Stimulated activated CD8-positive, alpha-beta memory T cell treated with anti-CD3 and anti-CD28 coated beads, Interleukin-7, amount 100 ng/mL, for 4 hours (primary cell): ENCODE results near the gene TNIK.
"Not testable (repeated sequence)": the region's sequence is repeated elsewhere in the genome, so short reads cannot be mapped to it uniquely, and the experiment has no call there.

Experiments used
- DNase-seq, 2 donors: peaks; one replicate each; pipeline ENCODE4 v3.0.0-alpha.2; 2020; ENCODE audit warnings: low read depth in 2 of 2

Gene TNIK

DNA sequence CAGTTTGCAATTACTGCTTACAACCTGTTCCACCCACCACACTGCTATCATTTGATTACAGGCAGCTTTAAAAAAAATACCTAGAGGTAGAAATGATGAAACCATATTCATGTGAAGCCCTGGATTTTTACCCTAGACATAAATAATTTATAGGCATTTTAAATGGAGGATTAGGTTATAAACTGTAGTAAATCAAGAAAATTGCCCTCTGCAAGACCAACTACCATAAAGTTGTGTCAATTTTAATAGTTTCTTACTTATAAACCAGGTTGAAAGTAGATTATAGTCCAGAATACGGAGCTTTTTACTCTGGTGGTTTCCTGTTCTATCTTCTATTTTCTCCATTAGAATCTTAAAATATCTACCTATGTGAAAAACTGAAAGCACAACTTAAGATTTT, 13.9 kb downstream of the TNIK start:
- DNase-seq: no peak

DNA sequence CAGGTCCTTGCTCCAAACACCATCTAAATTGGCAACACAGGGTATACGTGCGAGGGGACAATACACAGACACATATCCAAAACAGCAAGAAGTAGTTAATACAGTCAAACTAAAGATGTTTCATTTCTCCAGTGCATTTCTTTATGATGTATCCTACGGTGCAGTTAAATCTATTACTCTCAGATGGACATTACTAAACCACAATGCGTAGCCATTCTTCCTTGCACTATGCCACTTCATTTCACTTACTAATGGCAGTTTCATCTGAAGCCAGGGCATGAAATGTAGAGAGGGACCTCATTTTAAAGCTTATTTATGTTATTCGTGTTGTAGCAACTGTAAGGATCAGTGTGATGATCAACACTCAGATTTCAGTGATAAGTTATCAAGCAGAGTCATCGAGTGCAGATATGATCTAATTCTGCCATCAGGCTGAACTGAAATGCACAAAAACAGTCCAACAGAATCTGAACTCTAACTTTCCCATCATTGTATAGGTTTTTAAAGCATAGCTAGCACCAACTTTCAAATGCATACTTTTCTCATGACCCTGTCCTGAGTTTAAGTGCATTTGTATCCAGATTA, 14.5 kb downstream of the TNIK start:
- no peak for DNase-seq

DNA sequence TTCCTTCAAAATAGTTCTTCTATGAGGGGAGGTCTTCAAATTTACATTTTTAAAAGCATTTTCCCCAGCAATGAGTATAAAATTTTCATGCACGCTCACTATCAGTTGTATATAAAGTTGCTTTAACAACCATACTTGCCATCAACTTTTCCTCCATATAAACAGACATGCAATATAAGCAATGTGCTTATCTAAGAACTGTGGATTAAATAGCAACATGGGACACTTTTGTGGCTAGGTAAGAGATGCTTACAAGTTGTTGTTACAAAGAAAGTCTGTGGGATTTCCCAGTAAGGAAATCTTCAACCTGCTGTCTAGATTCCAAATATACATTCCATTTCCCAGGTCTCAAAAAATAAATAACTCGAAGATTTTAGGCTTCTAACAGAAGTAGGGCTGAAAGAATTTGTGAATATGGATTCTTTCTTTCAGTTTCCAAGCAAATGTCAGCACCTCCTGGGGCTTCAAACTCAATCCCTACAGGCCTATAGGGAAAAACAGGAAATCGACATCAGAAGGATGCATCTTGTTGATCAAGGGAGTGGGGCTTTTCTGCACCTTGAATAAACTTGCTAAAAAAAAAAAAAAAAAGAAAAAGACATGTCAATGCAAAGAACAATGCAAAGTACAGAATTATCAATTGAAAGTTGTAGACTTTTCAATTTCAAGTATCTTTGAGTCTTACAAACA, 16.1 kb downstream of the TNIK start:
- DNase-seq: no peak

DNA sequence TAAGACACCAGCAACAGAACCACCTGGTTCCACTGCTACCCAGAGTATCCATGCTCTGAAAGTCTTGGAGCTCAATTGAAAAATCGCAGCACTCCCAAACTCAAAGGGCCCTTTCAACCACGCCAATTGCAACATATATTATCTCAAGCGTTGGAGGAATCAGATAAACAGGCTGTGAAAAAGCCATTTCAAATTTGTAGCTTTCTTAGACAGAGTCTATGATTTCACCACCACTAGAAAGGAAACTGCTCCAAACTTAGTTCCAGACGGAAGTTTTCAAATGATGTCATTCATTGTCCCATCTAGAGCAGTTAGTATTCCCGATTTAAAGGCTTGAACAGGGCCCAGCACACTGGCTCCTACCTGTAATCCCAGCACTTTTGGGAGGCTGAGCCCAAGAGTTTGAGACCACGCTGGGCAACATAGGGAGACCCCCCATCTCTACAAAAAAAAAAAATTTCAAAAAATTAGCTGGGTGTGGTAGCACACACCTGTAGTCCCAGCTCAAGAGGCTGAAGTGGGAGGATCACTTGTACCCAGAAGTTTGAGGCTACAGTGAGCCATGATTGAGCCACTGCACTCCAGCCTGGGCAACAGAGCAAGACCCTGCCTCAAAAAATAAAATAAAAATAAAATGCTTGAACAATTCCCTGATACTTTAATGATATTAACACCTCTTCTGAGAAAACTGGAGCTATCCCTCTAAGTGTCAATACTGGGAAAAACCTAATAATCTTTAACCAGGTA, 16.8 kb downstream of the TNIK start:
- no peak for DNase-seq

DNA sequence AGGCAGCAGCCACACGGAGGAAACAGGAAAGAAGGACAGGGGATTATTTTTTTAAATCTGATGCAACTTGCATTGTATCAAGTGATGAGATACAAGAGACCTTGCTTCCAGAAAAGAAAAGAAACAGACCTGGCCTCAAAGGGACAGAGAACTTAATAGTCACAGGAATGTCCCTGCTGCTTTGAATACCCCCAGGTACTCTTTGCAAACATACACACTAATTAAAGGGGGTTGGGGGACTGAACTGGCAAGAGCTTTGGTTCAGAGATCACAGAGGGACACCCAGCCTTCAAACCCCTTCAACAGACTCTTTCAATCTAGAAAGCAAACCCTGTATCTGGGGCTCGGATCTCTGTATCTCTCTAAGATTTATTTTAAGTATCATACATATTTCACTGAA, 18.0 kb downstream of the TNIK start:
- no peak for DNase-seq

DNA sequence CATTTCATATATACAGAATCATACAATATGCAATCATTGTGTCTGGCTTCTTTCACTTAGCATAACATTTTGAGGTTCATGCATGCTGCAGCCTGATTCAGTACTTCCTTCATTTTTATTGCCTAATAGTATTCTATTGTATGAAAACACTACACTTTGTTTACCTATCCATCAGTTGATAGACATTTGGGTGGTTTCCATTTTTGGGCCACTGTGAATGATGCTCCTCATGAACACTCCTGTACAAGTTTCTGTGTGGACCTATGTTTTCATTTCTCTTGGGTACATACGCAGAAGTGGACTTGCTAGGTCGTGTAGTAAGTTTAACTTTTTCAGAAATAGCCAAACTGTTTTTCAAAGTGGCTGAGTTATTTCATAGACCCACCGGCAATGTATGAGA, 18.8 kb downstream of the TNIK start:
- DNase-seq: no peak

DNA sequence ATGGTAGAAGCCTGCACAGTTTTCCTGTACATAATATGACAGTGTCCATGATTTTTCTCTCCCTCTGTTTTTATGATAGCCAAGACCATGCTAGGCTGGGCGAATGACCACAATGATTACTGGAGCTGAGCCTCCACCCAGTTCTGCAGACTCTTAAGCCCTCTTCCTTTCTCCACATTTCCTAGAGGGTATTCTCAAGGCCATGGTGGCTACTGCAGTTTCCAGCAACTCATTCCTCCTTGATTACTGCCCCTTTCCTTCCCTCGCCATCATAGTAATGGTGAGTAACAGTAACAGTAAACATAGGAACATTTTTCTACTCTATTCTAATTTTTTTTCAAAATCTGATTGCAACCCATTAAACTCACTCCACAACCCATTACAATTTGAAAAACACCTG, 20.2 kb downstream of the TNIK start:
- DNase-seq: no peak

DNA sequence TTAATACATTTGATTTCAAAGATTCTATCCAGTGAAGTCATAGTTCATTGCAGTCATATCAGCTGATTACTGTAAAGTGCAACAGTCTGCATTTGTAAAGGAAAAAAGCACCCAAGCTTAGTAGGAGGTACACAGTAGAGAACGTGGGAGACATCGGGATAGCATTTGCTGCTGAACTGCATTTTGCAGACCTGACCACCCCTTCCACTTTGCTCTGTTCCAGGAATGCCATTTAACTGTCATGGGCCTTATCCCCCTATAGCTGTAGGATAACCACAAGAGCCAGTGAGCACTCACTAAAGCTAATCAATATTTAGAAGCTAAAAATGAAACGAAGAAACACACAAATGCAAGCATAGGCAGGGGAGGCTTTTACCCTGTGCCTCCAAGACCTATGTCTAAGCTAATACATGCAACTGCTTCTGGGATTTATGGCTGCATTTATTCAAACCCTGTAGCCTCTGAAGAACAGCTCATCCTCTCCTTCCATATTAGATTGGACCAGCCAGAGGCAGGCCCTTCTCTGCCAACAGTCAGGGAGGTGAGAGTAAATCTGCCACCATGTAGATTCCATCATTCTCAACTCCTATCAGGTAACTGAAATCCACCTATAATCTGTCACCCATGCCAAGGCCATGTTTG, 23.0 kb downstream of the TNIK start:
- DNase-seq: no peak

DNA sequence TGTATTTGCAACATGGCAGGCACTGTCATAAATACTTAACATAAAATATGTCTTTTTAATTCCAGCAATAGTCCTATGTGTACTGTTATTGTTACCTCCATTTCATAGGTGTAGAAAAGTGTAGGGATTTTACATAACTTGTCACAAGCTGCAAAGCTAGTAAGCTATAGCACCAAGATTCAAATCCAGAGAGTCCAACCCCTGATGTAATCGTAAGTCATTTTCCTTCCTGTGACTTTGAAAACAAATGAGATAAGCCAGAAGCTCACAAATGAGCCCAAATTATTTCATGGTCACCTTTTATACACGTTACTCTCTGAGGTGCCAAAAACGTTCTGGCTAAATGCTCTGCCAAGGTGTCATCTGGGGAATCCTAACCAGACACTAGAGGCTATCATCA, 23.8 kb downstream of the TNIK start:
- DNase-seq: no peak

DNA sequence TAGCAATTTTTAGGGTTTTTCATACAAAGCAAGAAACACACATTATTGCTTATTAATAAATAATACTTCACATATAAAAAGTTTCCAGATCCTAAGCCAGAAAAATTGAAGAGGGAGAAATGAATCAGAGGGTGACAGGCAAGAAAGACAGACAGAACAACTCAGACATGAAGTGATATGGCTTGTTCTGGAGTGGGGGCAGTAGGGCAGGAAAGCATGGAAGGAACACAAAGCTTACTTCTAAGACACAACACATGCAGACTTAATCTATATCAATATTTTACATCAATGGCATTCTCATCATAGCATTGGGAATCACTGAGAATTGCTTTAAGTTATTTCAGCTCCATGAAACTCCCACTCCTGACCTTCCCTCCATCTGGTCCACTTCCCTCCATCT, 24.4 kb downstream of the TNIK start:
- no peak for DNase-seq

DNA sequence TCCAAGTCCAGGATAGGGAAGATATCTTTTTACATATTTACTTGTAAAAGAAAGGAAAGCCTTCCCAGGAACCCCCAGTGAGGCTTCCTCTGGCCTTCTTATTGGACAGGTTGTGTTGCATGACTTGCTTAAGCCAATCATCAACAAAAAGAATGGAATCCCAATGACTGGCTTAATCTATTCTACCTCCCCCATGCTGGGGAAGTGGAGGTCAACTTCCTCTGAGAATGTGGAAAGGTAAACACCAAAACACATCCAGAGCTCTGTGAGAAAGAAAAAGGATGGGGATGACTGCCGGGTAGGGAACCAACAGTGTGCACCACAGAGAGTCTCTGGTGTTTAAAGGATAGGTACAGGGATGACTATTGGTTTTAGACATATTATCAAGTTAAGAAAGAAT, 25.1 kb downstream of the TNIK start:
- DNase-seq: no peak

DNA sequence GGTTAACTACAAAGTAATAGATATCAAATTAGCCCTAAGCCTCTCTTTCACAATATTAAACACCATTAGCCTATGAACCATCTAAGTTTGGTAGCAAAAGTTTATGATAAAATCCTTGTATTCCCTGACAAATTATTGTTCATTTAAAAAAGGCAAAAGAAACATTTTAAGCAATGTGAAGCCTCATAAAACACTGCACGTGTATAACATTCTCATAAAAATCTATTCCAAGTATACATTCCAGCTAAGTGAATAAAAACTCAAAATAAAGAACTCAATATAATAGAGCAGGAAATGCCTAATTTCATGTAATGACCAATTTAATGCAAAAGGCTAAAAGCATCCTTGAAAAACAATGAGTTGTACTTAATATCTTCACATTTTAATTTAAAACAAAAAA, 27.7 kb downstream of the TNIK start:
- DNase-seq: no peak

DNA sequence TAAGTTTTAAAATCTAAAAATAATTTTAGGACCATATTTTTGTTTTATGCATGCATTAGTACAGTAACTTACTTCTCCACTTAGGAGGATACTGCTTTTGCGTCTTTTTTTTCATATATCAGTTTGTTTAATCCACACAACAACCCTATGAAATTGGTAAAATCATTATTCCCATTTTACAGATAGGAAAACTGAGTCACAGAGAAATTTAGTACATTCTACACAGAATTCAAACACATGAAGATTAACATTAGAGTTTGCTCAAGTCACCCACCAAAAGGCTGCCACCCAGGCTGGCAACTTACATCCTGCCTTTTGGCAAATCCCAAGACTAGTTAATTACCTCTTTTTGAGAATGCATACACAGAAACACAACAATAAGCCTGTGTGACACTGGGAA, 28.7 kb downstream of the TNIK start:
- no peak for DNase-seq

DNA sequence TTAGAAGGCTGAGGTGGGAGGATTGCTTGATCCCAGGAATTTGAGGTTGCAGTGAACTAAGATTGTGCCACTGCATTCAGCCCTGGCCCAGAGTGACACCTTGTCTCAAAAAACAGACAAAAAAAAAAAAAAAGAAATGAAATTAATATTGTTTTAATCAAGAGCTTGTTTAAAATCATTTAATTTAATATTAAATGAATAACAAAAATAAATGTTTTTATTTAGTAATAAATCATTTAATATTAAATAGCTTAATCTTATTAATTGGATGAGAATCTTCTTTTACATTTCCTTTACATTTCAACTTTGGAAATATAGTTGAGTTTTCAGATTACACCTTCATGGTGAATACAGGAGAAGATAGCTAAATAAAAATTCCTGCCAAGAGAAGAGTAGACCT, 29.7 kb downstream of the TNIK start:
- DNase-seq: no peak

DNA sequence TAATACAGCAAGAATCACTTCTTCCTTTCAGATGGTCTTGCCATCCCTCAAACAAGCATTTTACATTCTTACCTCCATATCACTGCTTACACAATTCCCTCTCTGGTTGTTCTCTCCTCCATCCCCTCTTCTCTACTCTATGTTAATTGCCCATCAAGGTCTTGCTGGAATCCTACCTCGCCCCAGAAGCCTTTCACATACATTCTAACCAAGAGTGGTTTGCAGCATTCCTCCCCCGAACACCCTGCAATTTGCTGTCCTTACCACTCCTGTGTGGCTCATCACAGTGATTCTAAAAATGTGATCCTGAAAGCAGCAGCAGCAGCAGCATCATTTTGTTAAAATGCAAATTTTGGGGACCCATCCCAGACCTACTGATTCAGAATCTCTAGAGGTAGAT, 30.6 kb downstream of the TNIK start:
- no peak for DNase-seq

DNA sequence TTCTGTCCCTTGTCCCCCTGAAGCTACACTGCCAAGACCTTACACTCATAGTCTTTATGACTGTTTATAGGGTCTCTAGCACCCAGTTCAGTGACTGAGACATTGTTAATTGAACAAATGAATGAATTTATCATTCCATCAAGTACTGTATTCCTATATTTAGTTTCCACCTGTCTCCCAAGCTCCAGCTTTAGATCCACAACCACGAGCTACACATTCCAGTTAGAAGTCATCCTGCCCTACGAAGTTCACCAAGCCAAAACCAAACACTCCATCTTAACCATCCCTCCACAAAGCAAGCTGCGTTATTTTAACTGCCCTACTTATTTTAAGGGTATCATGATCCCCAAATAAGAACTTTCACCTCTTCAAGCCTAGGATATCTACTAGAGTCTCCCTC, 31.3 kb downstream of the TNIK start:
- DNase-seq: no peak

DNA sequence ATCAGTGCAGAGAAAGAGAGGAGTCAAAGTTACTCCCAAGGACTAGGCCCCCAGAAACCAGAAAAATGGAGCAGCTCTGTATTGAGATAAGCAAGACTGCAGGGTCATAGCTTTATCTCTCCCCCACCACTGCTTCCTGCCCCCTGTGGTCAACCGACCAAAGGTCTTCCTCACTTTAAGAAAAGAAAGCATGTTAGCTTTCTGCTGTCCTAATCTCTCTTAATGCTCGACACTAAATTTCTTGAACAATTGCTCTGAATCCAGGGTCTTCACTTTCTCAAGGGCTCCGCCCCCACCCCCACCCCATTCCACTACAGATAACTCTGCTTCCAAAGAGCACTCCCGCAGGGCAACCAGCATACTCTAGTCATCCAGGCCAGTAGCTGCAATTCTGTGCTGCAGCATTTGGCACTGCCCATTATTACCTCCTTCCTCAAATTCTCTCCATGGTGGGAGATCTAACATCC, 31.9 kb downstream of the TNIK start:
- no peak for DNase-seq

DNA sequence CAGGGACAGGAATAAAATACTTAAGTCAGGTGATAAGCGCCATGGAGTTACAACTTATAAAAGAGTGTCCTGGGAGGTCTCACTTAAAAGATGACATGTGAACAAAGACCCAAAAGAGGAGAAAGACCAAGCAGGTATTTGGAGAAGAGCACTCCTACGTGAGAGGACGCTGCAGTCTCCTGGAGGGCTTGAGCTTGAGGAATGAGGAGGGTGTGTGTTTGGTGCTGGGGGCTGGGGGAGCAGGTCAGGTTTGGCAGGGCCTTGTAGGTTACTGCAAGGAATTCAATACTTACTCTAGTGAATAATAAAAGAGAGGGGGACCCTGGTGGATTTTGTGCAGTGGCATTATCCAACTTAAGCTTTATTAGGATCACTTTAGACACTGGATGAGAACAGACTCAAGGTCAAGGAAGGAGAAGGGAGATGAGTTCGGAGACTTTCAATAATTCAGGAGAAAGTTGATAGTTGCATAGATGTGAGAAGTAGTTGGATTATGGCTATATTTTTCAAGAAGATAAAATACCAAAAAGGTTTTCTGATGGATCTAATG, 32.4 kb downstream of the TNIK start:
- no peak for DNase-seq

DNA sequence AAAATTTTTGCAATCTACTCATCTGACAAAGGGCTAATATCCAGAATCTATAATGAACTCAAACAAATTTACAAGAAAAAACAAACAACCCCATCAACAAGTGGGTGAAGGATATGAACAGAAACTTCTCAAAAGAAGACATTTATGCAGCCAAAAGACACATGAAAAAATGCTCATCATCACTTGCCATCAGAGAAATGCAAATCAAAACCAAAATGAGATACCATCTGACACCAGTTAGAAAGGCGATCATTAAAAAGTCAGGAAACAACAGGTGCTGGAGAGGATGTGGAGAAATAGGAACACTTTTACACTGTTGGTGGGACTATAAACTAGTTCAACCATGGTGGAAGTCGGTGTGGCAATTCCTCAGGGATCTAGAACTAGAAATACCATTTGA, 36.1 kb downstream of the TNIK start:
- not testable (repeated sequence) for DNase-seq

DNA sequence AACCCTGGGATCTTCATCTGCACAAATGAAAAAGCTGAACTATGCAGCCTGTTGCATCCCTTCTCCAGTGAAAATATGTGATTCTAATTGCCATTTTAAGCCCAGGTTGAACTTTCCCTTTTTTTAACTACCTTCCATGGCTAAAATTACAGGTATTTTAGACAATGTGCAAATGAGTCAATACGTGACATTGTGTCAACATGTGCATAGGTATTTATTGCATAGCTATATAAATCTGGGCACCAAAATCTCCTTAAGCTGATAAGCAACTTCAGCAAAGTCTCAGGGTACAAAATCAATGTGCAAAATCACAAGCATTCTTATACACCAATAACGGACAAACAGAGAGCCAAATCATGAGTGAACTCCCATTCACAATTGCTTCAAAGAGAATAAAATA, 37.4 kb downstream of the TNIK start:
- DNase-seq: not testable (repeated sequence)

DNA sequence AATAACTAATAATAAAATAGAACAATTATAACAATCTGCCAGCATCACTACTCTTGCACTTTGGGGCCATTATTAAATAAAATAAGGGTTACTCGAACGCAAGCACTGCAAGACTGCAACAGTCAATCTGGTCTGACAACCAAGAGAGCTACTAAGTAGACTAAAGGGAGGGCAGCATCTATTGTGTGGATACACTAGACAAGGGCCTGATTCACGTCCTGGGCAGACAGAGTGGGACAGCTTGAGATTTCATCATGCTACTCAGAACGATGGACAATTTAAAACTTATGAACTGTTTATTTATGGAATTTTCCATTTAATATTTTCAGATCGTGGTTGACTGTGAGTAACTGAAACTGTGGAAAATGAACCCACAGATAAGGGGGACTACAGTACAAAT, 39.5 kb downstream of the TNIK start:
- no peak for DNase-seq

DNA sequence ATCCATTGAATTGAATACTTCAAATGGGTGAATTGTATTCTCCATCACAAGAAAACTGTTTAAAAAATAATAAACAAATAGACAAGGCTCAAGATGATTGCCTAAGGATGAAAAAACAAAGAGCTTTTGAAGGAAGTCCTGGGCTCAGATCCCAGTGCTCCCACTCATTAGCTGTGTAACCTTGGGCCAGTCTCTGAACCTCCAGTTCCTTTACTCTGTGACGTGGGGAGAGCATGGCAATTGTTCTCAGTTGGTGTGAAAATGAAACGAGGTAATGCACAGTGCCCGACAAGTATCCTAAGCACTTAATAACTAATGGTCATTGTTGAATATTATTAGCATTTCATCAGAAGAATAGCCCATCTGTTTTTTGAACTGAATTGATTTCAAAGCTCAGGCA, 40.7 kb downstream of the TNIK start:
- DNase-seq: no peak
